Measurements from ENCODE around the gene DFFB. TPM values are rescaled to one million over a fixed set of nuclear protein-coding genes. Genes with fewer than 3 reads are reported as not detected.
A peak's percentile ranks its signal among the peaks of the same experiment; 100 is the strongest.

Gene DFFB
- total RNA-seq, 1 donor from 2014 or later, result 4.8 TPM

- Mint-ChIP-seq H3K9me3 (peaks cover 1% of the 10 kb centered on the region), H3K36me3 (no peaks in the 10 kb centered on the region), H3K27ac (peak overlapping the region; percentile 72), H3K27me3 (ENCODE audit: insufficient read depth, low read depth) (peaks cover 21% of the 10 kb centered on the region), H3K4me1 (peaks cover 58% of the 10 kb centered on the region), H3K4me3 (no peak overlapping the region)
- H3K4me3 ChIP-seq, result no peak overlapping the region
- H3K27me3 ChIP-seq, result no peaks in the 10 kb centered on the region
- no peaks in the 10 kb centered on the region for H3K9me3 ChIP-seq (ENCODE audit: low read depth)
- no peak overlapping the region for H3K4me2 ChIP-seq
- no peak overlapping the region for H2AFZ ChIP-seq (replicated peaks)
- no peaks in the 10 kb centered on the region for H3K79me2 ChIP-seq (ENCODE audit: low read depth)
- TF ChIP-seq EZH2 (IDR thresholded peaks at IDR 0.05) (no peak), EZH2phosphoT487 (IDR thresholded peaks at IDR 0.05) (no peak)
- TF ChIP-seq, protein P1, sequence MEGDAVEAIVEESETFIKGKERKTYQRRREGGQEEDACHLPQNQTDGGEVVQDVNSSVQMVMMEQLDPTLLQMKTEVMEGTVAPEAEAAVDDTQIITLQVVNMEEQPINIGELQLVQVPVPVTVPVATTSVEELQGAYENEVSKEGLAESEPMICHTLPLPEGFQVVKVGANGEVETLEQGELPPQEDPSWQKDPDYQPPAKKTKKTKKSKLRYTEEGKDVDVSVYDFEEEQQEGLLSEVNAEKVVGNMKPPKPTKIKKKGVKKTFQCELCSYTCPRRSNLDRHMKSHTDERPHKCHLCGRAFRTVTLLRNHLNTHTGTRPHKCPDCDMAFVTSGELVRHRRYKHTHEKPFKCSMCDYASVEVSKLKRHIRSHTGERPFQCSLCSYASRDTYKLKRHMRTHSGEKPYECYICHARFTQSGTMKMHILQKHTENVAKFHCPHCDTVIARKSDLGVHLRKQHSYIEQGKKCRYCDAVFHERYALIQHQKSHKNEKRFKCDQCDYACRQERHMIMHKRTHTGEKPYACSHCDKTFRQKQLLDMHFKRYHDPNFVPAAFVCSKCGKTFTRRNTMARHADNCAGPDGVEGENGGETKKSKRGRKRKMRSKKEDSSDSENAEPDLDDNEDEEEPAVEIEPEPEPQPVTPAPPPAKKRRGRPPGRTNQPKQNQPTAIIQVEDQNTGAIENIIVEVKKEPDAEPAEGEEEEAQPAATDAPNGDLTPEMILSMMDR (IDR thresholded peaks at IDR 0.05), result no peak
- no peaks in the 10 kb centered on the region for H4K20me1 ChIP-seq (ENCODE audit: low read depth)
- H3F3A ChIP-seq (ENCODE audit: low read depth), result peaks cover 4% of the 10 kb centered on the region
- no peaks in the 10 kb centered on the region for H3K36me3 ChIP-seq
- DNase-seq (ENCODE audit: low spot score), result no peak
- no peak overlapping the region for H3K27ac ChIP-seq
- no peak overlapping the region for H3K9ac ChIP-seq
- peaks cover 13% of the 10 kb centered on the region for H3K4me1 ChIP-seq
Observed at GRCh38 chr1:3905266-3905952, 48.1 kb downstream of the DFFB start.

- H3K36me3 ChIP-seq, result no peaks in the 10 kb centered on the region
- no peaks in the 10 kb centered on the region for H3K27me3 ChIP-seq
- H3K4me3 ChIP-seq, result no peak overlapping the region
- DNase-seq (ENCODE audit: low spot score), result no peak
- peaks cover under 1% of the 10 kb centered on the region for H3F3A ChIP-seq (ENCODE audit: low read depth)
- no peak overlapping the region for H3K27ac ChIP-seq
- H3K4me2 ChIP-seq, result no peak overlapping the region
- H3K27me3 Mint-ChIP-seq (ENCODE audit: insufficient read depth, low read depth), result peaks cover 21% of the 10 kb centered on the region
- no peaks in the 10 kb centered on the region for H4K20me1 ChIP-seq (ENCODE audit: low read depth)
- H3K4me1 ChIP-seq, result peaks cover 15% of the 10 kb centered on the region
- H3K9me3 ChIP-seq (ENCODE audit: low read depth), result no peaks in the 10 kb centered on the region
- H3K27ac Mint-ChIP-seq, result no peak overlapping the region
- no peak overlapping the region for H3K9ac ChIP-seq
- TF ChIP-seq EZH2phosphoT487 (IDR thresholded peaks at IDR 0.05) (no peak), EZH2 (IDR thresholded peaks at IDR 0.05) (no peak)
- TF ChIP-seq, protein P1 (IDR thresholded peaks at IDR 0.05), result no peak
- H3K9me3 Mint-ChIP-seq, result no peaks in the 10 kb centered on the region
- no peak overlapping the region for H2AFZ ChIP-seq (replicated peaks)
- peaks cover 65% of the 10 kb centered on the region for H3K4me1 Mint-ChIP-seq
- H3K79me2 ChIP-seq (ENCODE audit: low read depth), result no peaks in the 10 kb centered on the region
- no peaks in the 10 kb centered on the region for H3K36me3 Mint-ChIP-seq
- no peak overlapping the region for H3K4me3 Mint-ChIP-seq
Observed at GRCh38 chr1:3905953-3906671, 48.8 kb downstream of the DFFB start.

DNA sequence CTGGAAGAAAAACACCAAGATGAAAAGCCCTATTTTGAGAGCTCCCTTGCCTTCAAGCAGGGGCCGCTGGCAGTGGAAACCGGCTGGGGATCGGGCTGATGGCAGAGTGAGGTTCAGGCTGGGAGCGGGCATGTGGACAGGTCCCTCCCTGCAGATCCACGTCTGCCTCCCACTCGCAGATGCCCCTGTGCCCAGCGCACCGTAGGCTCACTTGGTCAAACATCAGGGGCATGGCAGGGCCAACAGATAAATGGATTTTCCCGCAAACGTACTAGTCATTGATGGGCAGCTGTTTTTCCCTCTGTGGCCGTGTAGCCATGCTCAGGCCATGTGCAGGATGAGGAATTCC lies 49.4 kb downstream of the DFFB start:
- no peaks in the 10 kb centered on the region for H3K79me2 ChIP-seq (ENCODE audit: low read depth)
- H3K9me3 ChIP-seq (ENCODE audit: low read depth), result no peaks in the 10 kb centered on the region
- no peak overlapping the region for H2AFZ ChIP-seq (replicated peaks)
- Mint-ChIP-seq H3K27me3 (ENCODE audit: insufficient read depth, low read depth) (peaks cover 21% of the 10 kb centered on the region), H3K9me3 (no peaks in the 10 kb centered on the region), H3K4me1 (peaks cover 69% of the 10 kb centered on the region), H3K27ac (no peak overlapping the region), H3K4me3 (no peak overlapping the region), H3K36me3 (no peaks in the 10 kb centered on the region)
- peaks cover 19% of the 10 kb centered on the region for H3K4me1 ChIP-seq
- H3K4me2 ChIP-seq, result no peak overlapping the region
- H3K36me3 ChIP-seq, result no peaks in the 10 kb centered on the region
- no peak overlapping the region for H3K27ac ChIP-seq
- no peaks in the 10 kb centered on the region for H4K20me1 ChIP-seq (ENCODE audit: low read depth)
- H3K9ac ChIP-seq, result no peak overlapping the region
- H3K4me3 ChIP-seq, result no peak overlapping the region
- TF ChIP-seq EZH2phosphoT487 (IDR thresholded peaks at IDR 0.05), result no peak
- TF ChIP-seq, protein P1 (IDR thresholded peaks at IDR 0.05), result no peak
- TF ChIP-seq EZH2 (IDR thresholded peaks at IDR 0.05), result no peak
- no peak for DNase-seq (ENCODE audit: low spot score)
- H3F3A ChIP-seq (ENCODE audit: low read depth), result no peaks in the 10 kb centered on the region
- H3K27me3 ChIP-seq, result no peaks in the 10 kb centered on the region

All from neural progenitor cell (in vitro differentiated cells).